ENCODE data around the gene RNASE12. TPM values are rescaled to one million over a fixed set of nuclear protein-coding genes. Genes with fewer than 3 reads are reported as not detected.

The RNASE12 gene
- total RNA-seq, 1 experiment from 2014 or later = not detected

- Histone ChIP-seq H3K23ac (ENCODE audit: insufficient read length, low read depth, low read length) (no peak overlapping the region), H4K20me1 (ENCODE audit: control insufficient read depth, insufficient read depth, insufficient read length) (no peaks in the 10 kb centered on the region), H3K4me1 (ENCODE audit: insufficient read depth, low read length) (no peaks in the 10 kb centered on the region; the same call in 1 of the 2 replicates), H3K27me3 (ENCODE audit: insufficient read depth, low read length) (no peaks in the 10 kb centered on the region), H3K18ac (ENCODE audit: insufficient read length, low read depth, low read length) (no peak overlapping the region), H3K4me2 (ENCODE audit: insufficient read depth, insufficient read length, low read length) (no peak overlapping the region), H3K56ac (ENCODE audit: insufficient read length, low read depth, low read length) (no peak overlapping the region), H3K9me3 (ENCODE audit: control insufficient read depth, low read depth, low read length) (no peaks in the 10 kb centered on the region), H3K79me2 (ENCODE audit: insufficient read depth, low read length) (no peaks in the 10 kb centered on the region), H3K4ac (ENCODE audit: low read depth, low read length) (no peak overlapping the region), H4K8ac (replicated peaks; ENCODE audit: insufficient read length, low read depth, low read length) (no peak overlapping the region), H3K9ac (ENCODE audit: extremely low read depth, insufficient read length, low read length) (no peak overlapping the region), H3K79me1 (ENCODE audit: insufficient read depth, low read depth, low read length, poor library complexity, severe bottlenecking) (no peaks in the 10 kb centered on the region), H2BK120ac (ENCODE audit: low read depth, low read length, poor library complexity, severe bottlenecking) (no peak overlapping the region), H4K91ac (ENCODE audit: insufficient read length, low read depth, low read length) (no peak overlapping the region), H2AK5ac (ENCODE audit: insufficient read length, low read length) (no peak overlapping the region), H2BK12ac (ENCODE audit: insufficient read length, low read depth, low read length) (no peak overlapping the region), H2BK5ac (ENCODE audit: insufficient read length, low read length) (no peak overlapping the region), H3T11ph (ENCODE audit: low read length) (no peak overlapping the region), H2BK20ac (ENCODE audit: low read depth, low read length, poor library complexity, severe bottlenecking) (no peak overlapping the region), H3K27ac (ENCODE audit: insufficient read length, low read depth, low read length) (no peak overlapping the region), H4K5ac (ENCODE audit: insufficient read length, low read depth, low read length) (no peak overlapping the region), H2BK15ac (ENCODE audit: low read depth, low read length) (no peak overlapping the region), H2AFZ (ENCODE audit: low read length) (no peak overlapping the region), H3K14ac (ENCODE audit: insufficient read depth, low read length) (no peak overlapping the region), H3K23me2 (ENCODE audit: insufficient read length, low read depth, low read length, poor library complexity, severe bottlenecking) (no peaks in the 10 kb centered on the region)
- DNase-seq = no peak
- TF ChIP-seq CTCF (conservative IDR thresholded peaks at IDR 0.05) = no peak
- Mint-ChIP-seq H3K27me3 (ENCODE audit: low read depth) (no peaks in the 10 kb centered on the region), H3K4me1 (peaks cover 6 to 8% of the 10 kb centered on the region in 2 experiments; a peak in 3 of 4 replicates), H3K27ac (no peak overlapping the region), H3K9me3 (no peaks in the 10 kb centered on the region), H3K36me3 (ENCODE audit: insufficient read depth in 1 of 3, low read depth in 3 of 3) (no peaks in the 10 kb centered on the region), H3K4me3 (no peak overlapping the region)
- no CpG with 5 or more reads among the region's 2 CpGs for WGBS (ENCODE audit: extremely low coverage, insufficient read length, low lambda C conversion rate)
These were observed 40.2 kb downstream of the RNASE12 start for GRCh38 chr14:20550926-20551325.

All from H9 (cell line).